DMS53 treated with DMSO at 0.1 percent for 48 hours (cell line): ENCODE results near the gene ARF3.

Experiments
- DNase-seq: peaks from one replicate; lab custom pipeline; 2025; ENCODE audit not compliant: unreplicated experiment; lab: John Stamatoyannopoulos, UW

The ARF3 gene

GRCh38 chr12:48982397-48983080, 25.3 kb upstream of the ARF3 start:
- DNase-seq = no peak

- no peak for DNase-seq
Observed at GRCh38 chr12:48981757-48982157, 24.5 kb upstream of the ARF3 start.

GRCh38 chr12:48980953-48981756, 23.9 kb upstream of the ARF3 start:
- no peak for DNase-seq

- peak; percentile 45 for DNase-seq
Observed at GRCh38 chr12:48980389-48980952, 23.2 kb upstream of the ARF3 start.

GRCh38 chr12:48979602-48980388, 22.5 kb upstream of the ARF3 start:
- no peak for DNase-seq

- DNase-seq = no peak
Observed at GRCh38 chr12:48978741-48979601, 21.7 kb upstream of the ARF3 start.

GRCh38 chr12:48978291-48978740, 21.0 kb upstream of the ARF3 start, which contains the start of gene WNT1:
Gene WNT1 (plus strand): TSS chr12:48978322. CDS start chr12:48978651, 329 bp downstream.
- no peak for DNase-seq

- no peak for DNase-seq
Observed at GRCh38 chr12:48977290-48978281, 20.3 kb upstream of the ARF3 start.

GRCh38 chr12:48973941-48974673, 16.8 kb upstream of the ARF3 start:
- no peak for DNase-seq

- DNase-seq = no peak
Observed at GRCh38 chr12:48973531-48973930, 16.2 kb upstream of the ARF3 start.

GRCh38 chr12:48972952-48973483, 15.7 kb upstream of the ARF3 start:
- DNase-seq = no peak

GRCh38 chr12:48972213-48972951, 15.1 kb upstream of the ARF3 start:
- DNase-seq = no peak

GRCh38 chr12:48970702-48971334, 13.5 kb upstream of the ARF3 start:
- no peak for DNase-seq

- DNase-seq = no peak
Observed at GRCh38 chr12:48969833-48970701, 12.8 kb upstream of the ARF3 start.

GRCh38 chr12:48969160-48969771, 12.0 kb upstream of the ARF3 start:
- DNase-seq = no peak

GRCh38 chr12:48968467-48968866, 11.2 kb upstream of the ARF3 start:
- DNase-seq = no peak
